IMR-90 (cell line): ENCODE measurements around the gene IL20RA.

Source experiments
- BHLHE40 ChIP-seq: fragments of 150-350 bp; IDR thresholded peaks from 2 replicates; pipeline ENCODE4 v1.6.1; 2016; ENCODE audit warnings: mild to moderate bottlenecking, low read depth, low read length
- CEBPB ChIP-seq: IDR thresholded peaks from 2 replicates; pipeline ENCODE4 v1.6.1; 2012; ENCODE audit warnings: low read depth, low read length, improper control_type of control experiment
- CTCF ChIP-seq: conservative IDR thresholded peaks from 2 replicates; pipeline ENCODE4 v1.5.1; 2012; ENCODE audit warnings: mild to moderate bottlenecking, low read depth, low read length, improper control_type of control experiment
- FOS ChIP-seq: fragments of 150-350 bp; IDR thresholded peaks from 2 replicates; pipeline ENCODE4 v1.6.1; 2016; ENCODE audit warnings: low read depth, low read length
- MAFK ChIP-seq: IDR thresholded peaks from 2 replicates; pipeline ENCODE4 v1.6.1; 2012; ENCODE audit warnings: low read depth, low read length, improper control_type of control experiment
- POLR2A ChIP-seq: IDR thresholded peaks from 2 replicates; pipeline ENCODE4 v1.6.1; 2012; ENCODE audit warnings: mild to moderate bottlenecking, low read depth, low read length
- RCOR1 ChIP-seq: IDR thresholded peaks from 2 replicates; pipeline ENCODE4 v1.6.1; 2012; ENCODE audit warnings: mild to moderate bottlenecking, low read length, improper control_type of control experiment; ENCODE audit not compliant: insufficient replicate concordance
- RFX5 ChIP-seq: IDR thresholded peaks from 2 replicates; pipeline ENCODE4 v1.8.0; 2012; ENCODE audit warnings: low read depth, mild to moderate bottlenecking, low read length, moderate library complexity
- SMC3 ChIP-seq: fragments of 150-350 bp; IDR thresholded peaks from 2 replicates; pipeline ENCODE4 v1.6.1; 2016; ENCODE audit warnings: low read depth, mild to moderate bottlenecking, antibody characterized with exemption, low read length, moderate library complexity

GRCh38 chr6:137080711-137081110 lies 35.9 kb upstream of the IL20RA start:
- TF ChIP-seq CTCF (no peak), POLR2A (no peak), SMC3 (no peak), RFX5 (no peak), CEBPB (no peak), RCOR1 (no peak), MAFK (no peak), BHLHE40 (no peak), FOS (no peak)
